Mammary epithelial cell (primary cell): ENCODE measurements around the gene CLASRP.

Experiments
- EZH2 ChIP-seq: IDR thresholded peaks from 2 replicates; pipeline ENCODE4 v1.6.1; 2012; ENCODE audit warnings: low read length, inconsistent platforms, borderline replicate concordance
- TF ChIP-seq, protein P1 (sequence below), 2 donors: IDR thresholded peaks in 1 of 2; conservative IDR thresholded peaks in 1 of 2; 2 replicates each; pipeline ENCODE4 v1.5.1; 2011 to 2012; ENCODE audit warnings: inconsistent platforms in 2 of 2, low read length in 2 of 2, mild to moderate bottlenecking in 2 of 2, control low read depth in 1 of 2, low read depth in 1 of 2; ENCODE audit not compliant: insufficient read depth in 1 of 2; ENCODE audit errors: extremely low read depth in 1 of 2

DNA sequence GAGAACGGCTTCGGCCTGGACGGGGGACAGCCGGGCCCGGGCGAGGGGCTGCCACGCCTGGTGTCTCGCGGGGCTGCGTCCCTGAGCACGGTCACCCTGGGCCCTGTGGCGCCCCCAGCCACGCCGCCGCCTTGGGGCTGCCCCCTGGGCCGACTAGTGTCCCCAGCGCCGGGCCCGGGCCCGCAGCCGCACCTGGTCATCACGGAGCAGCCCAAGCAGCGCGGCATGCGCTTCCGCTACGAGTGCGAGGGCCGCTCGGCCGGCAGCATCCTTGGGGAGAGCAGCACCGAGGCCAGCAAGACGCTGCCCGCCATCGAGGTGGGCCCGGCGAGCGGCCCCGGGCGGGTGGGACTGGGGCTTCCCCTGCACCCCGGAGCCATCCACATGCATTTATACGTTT lies 26.9 kb upstream of the CLASRP start:
- TF ChIP-seq, protein P1, sequence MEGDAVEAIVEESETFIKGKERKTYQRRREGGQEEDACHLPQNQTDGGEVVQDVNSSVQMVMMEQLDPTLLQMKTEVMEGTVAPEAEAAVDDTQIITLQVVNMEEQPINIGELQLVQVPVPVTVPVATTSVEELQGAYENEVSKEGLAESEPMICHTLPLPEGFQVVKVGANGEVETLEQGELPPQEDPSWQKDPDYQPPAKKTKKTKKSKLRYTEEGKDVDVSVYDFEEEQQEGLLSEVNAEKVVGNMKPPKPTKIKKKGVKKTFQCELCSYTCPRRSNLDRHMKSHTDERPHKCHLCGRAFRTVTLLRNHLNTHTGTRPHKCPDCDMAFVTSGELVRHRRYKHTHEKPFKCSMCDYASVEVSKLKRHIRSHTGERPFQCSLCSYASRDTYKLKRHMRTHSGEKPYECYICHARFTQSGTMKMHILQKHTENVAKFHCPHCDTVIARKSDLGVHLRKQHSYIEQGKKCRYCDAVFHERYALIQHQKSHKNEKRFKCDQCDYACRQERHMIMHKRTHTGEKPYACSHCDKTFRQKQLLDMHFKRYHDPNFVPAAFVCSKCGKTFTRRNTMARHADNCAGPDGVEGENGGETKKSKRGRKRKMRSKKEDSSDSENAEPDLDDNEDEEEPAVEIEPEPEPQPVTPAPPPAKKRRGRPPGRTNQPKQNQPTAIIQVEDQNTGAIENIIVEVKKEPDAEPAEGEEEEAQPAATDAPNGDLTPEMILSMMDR (conservative IDR thresholded peaks at IDR 0.05 in 1 of 2, IDR thresholded peaks at IDR 0.05 in 1 of 2; ENCODE audit: extremely low read depth in 1 of 2, insufficient read depth in 1 of 2, low read depth in 1 of 2, low read length in 2 of 2): no peak
- TF ChIP-seq EZH2: no peak
